Naive thymus-derived CD4-positive, alpha-beta T cell (primary cell): ENCODE measurements around the gene PBX1. TPM values are rescaled to one million over a fixed set of nuclear protein-coding genes. Genes with fewer than 3 reads are reported as not detected.

Experiments used
- ATAC-seq: fragments of 150-1000 bp; cut with Tn5 transposase; 2 replicates; pipeline ENCODE4 v1.10.0; 2021; ENCODE audit warnings: mild to moderate bottlenecking, moderate library complexity
- CTCF ChIA-PET: fragments of 350-600 bp; sonication (Branson Sonifier 250); formaldehyde crosslinking; loops from one replicate; lab custom pipeline; 2021; ENCODE audit warnings: antibody characterized with exemption; lab: Charles Lee
- POLR2A ChIA-PET: fragments of 350-600 bp; sonication (Branson Sonifier 250); formaldehyde crosslinking; loops from one replicate; lab custom pipeline; 2021; ENCODE audit warnings: antibody characterized with exemption, inconsistent platforms; lab: Charles Lee
- DNase-seq, 9 donors: peaks; one replicate each; pipeline versions ENCODE4 v3.0.0 to v3.0.0-alpha.2; 2020 to 2022; ENCODE audit warnings: mixed read lengths in 1 of 9
- H3K27ac ChIP-seq: one replicate; pipeline ENCODE4 v1.7.0; 2013; ENCODE audit warnings: mild to moderate bottlenecking, low read depth, low read length, moderate library complexity
- H3K27me3 ChIP-seq, 2 donors: one replicate each; pipeline ENCODE4 v1.7.0; 2013; ENCODE audit warnings: low read length in 2 of 2, mild to moderate bottlenecking in 2 of 2, moderate library complexity in 2 of 2; ENCODE audit not compliant: control insufficient read depth in 2 of 2, insufficient read depth in 2 of 2
- H3K36me3 ChIP-seq, 3 experiments: 1 replicate in 2 of 3; 2 replicates in 1 of 3; pipeline ENCODE4 v1.7.0; 2013; ENCODE audit warnings: low read length in 3 of 3, mild to moderate bottlenecking in 3 of 3, moderate library complexity in 1 of 3; ENCODE audit not compliant: insufficient read depth in 3 of 3, control insufficient read depth in 2 of 3
- H3K4me1 ChIP-seq, 2 donors: one replicate each; pipeline ENCODE4 v1.7.0; 2013; ENCODE audit warnings: low read length in 2 of 2, mild to moderate bottlenecking in 2 of 2, moderate library complexity in 1 of 2; ENCODE audit not compliant: control insufficient read depth in 2 of 2, insufficient read depth in 2 of 2
- H3K4me3 ChIP-seq: 2 replicates; pipeline ENCODE4 v1.7.0; 2013; ENCODE audit warnings: mild to moderate bottlenecking, low read length
- H3K9me3 ChIP-seq, 3 experiments: 1 replicate in 2 of 3; 2 replicates in 1 of 3; pipeline ENCODE4 v1.7.0; 2013; ENCODE audit warnings: low read length in 3 of 3; ENCODE audit not compliant: control insufficient read depth in 2 of 3
- H3K27ac Mint-ChIP-seq, 9 donors: one replicate each; pipeline ENCODE4 v1.8.0; 2020 to 2022; ENCODE audit warnings: mixed read lengths in 9 of 9, mild to moderate bottlenecking in 8 of 9, moderate library complexity in 5 of 9, inconsistent platforms in 2 of 9
- H3K27me3 Mint-ChIP-seq, 5 donors: one replicate each; pipeline ENCODE4 v1.8.0; 2021 to 2022; ENCODE audit warnings: mixed read lengths in 5 of 5, mild to moderate bottlenecking in 1 of 5
- H3K36me3 Mint-ChIP-seq, 5 donors: one replicate each; pipeline ENCODE4 v1.8.0; 2020 to 2022; ENCODE audit warnings: mixed read lengths in 5 of 5, mild to moderate bottlenecking in 3 of 5, inconsistent platforms in 1 of 5
- H3K4me1 Mint-ChIP-seq, 7 donors: one replicate each; pipeline ENCODE4 v1.8.0; 2020 to 2022; ENCODE audit warnings: mixed read lengths in 7 of 7, mild to moderate bottlenecking in 3 of 7, inconsistent platforms in 1 of 7
- H3K4me3 Mint-ChIP-seq, 10 donors: one replicate each; pipeline ENCODE4 v1.8.0; 2020 to 2022; ENCODE audit warnings: mild to moderate bottlenecking in 10 of 10, mixed read lengths in 10 of 10, moderate library complexity in 6 of 10, inconsistent platforms in 2 of 10
- H3K9me3 Mint-ChIP-seq, 11 donors: one replicate each; pipeline ENCODE4 v1.8.0; 2020 to 2022; ENCODE audit warnings: mixed read lengths in 11 of 11, mild to moderate bottlenecking in 4 of 11, inconsistent platforms in 1 of 11, moderate library complexity in 1 of 11
- intact Hi-C, 2 donors: fragments of 100-400 bp; cut with micrococcal nuclease; formaldehyde crosslinking; loops; one replicate each; pipeline ENCODE4 v1.15.1; 2023
- polyA plus RNA-seq, 2 donors: library from polyadenylated mRNA; unstranded; fragments of 300-500 nt; fragmentation: Illumina TruSeq; gene quantifications; one replicate each; pipeline ENCODE4 v1.2.3, GENCODE V29; 2021
- total RNA-seq, 6 experiments: library from RNA in 5 of 6; stranded (reverse) in 5 of 6; gene quantifications; 1 replicate in 5 of 6; 2 replicates in 1 of 6; pipeline ENCODE4 v1.2.3 and lab custom pipeline; 2021 to 2026

The PBX1 gene
- total RNA-seq = 1 to 10 TPM in 4 of 5 experiments, under 1 TPM in 1; 0.02 to 2.9 (median 2.1) TPM
- under 1 TPM in 1 of 2 donors, not detected in 1; 0.70 TPM for polyA plus RNA-seq
- 1.6 reads per million, percentile 5 among the genes with 10 or more reads in this experiment for total RNA-seq (lab: John Stamatoyannopoulos, UW)

GRCh38 chr1:164558461-164559341 lies at the start of gene PBX1:
TSS of gene PBX1 (plus strand) at chr1:164559184.
- intact Hi-C loops = loop anchor here in 1 of 2 donors (5.0 kb wide), 1 partner anchor 1236 kb away; the partner anchor contains the start of gene NUF2
- CTCF ChIA-PET = no interaction called here
- peak within 1 kb of the TSS in 2 of 9 donors; percentile 42 to 51 for H3K27ac Mint-ChIP-seq

GRCh38 chr1:164510435-164510834 lies 48.5 kb upstream of the PBX1 start:
- no peaks in the 10 kb centered on the region for H3K9me3 ChIP-seq
- intact Hi-C loops = no loop called here
- H3K4me1 ChIP-seq = no peaks in the 10 kb centered on the region
- no peaks in the 10 kb centered on the region for H3K36me3 ChIP-seq
- H3K27ac Mint-ChIP-seq = no peak overlapping the region
- no peak overlapping the region for H3K4me3 ChIP-seq
- H3K36me3 Mint-ChIP-seq = peaks cover 0 to 4% (median 0%) of the 10 kb centered on the region in 5 donors
- H3K27me3 Mint-ChIP-seq = no peaks in the 10 kb centered on the region
- peaks cover 0 to 10% (median 3%) of the 10 kb centered on the region in 11 donors for H3K9me3 Mint-ChIP-seq
- no peak for DNase-seq
- no peak overlapping the region for H3K4me3 Mint-ChIP-seq
- CTCF ChIA-PET = no interaction called here
- POLR2A ChIA-PET = no interaction called here
- ATAC-seq = no peak
- H3K4me1 Mint-ChIP-seq = peaks cover 0 to 1% (median 0%) of the 10 kb centered on the region in 7 donors
- no peak overlapping the region for H3K27ac ChIP-seq
- no peaks in the 10 kb centered on the region for H3K27me3 ChIP-seq

More at GRCh38 chr1:164558461-164559341, at the start of gene PBX1:
- POLR2A ChIA-PET = interaction anchor here (0.6 kb wide), 1 partner anchor 450 kb away, joined by 3 read pairs; no protein-coding TSS in a partner anchor
- Mint-ChIP-seq H3K36me3 (peaks cover 0 to 4% (median 0%) of the 10 kb centered on the region in 5 donors), H3K4me1 (peaks cover 0 to 33% (median 24%) of the 10 kb centered on the region in 7 donors), H3K27me3 (peaks cover 22 to 59% (median 37%) of the 10 kb centered on the region in 5 donors), H3K4me3 (peak within 1 kb of the TSS; percentile 67 to 90 (median 83)), H3K9me3 (peaks cover 0 to 6% (median 0%) of the 10 kb centered on the region in 11 donors)
- Histone ChIP-seq H3K27me3 (no peaks in the 10 kb centered on the region), H3K27ac (peak within 1 kb of the TSS; percentile 14), H3K36me3 (no peaks in the 10 kb centered on the region), H3K4me1 (no peaks in the 10 kb centered on the region), H3K9me3 (no peaks in the 10 kb centered on the region), H3K4me3 (peak within 1 kb of the TSS; percentile 42)
- DNase-seq = peak; percentile 29 to 75 (median 64)
- peak; percentile 98 for ATAC-seq

GRCh38 chr1:164511001-164511705 lies 47.8 kb upstream of the PBX1 start:
- peaks cover 0 to 1% (median 0%) of the 10 kb centered on the region in 7 donors for H3K4me1 Mint-ChIP-seq
- no peaks in the 10 kb centered on the region for H3K27me3 ChIP-seq
- H3K4me3 ChIP-seq = no peak overlapping the region
- ATAC-seq (no peak), DNase-seq (no peak)
- no peak overlapping the region for H3K27ac Mint-ChIP-seq
- CTCF ChIA-PET = no interaction called here
- no peaks in the 10 kb centered on the region for H3K27me3 Mint-ChIP-seq
- H3K27ac ChIP-seq = no peak overlapping the region
- peaks cover 0 to 10% (median 1%) of the 10 kb centered on the region in 11 donors for H3K9me3 Mint-ChIP-seq
- H3K9me3 ChIP-seq = no peaks in the 10 kb centered on the region
- intact Hi-C loops = no loop called here
- peaks cover 0 to 4% (median 0%) of the 10 kb centered on the region in 5 donors for H3K36me3 Mint-ChIP-seq
- H3K4me3 Mint-ChIP-seq = no peak overlapping the region
- no peaks in the 10 kb centered on the region for H3K36me3 ChIP-seq
- H3K4me1 ChIP-seq = no peaks in the 10 kb centered on the region
- POLR2A ChIA-PET = no interaction called here

- Histone ChIP-seq H3K27ac (no peak overlapping the region), H3K4me3 (no peak overlapping the region), H3K9me3 (no peaks in the 10 kb centered on the region), H3K36me3 (no peaks in the 10 kb centered on the region), H3K4me1 (no peaks in the 10 kb centered on the region), H3K27me3 (no peaks in the 10 kb centered on the region)
- no peak for ATAC-seq
- intact Hi-C loops = no loop called here
- Mint-ChIP-seq H3K4me3 (no peak overlapping the region), H3K36me3 (peaks cover 0 to under 1% (median 0%) of the 10 kb centered on the region in 5 donors), H3K27ac (no peak overlapping the region), H3K4me1 (peaks cover 0 to 1% (median 0%) of the 10 kb centered on the region in 7 donors), H3K27me3 (no peaks in the 10 kb centered on the region), H3K9me3 (peaks cover 0 to 5% (median 0%) of the 10 kb centered on the region in 11 donors)
- CTCF ChIA-PET = no interaction called here
- POLR2A ChIA-PET = no interaction called here
- DNase-seq = no peak
Observed at GRCh38 chr1:164515231-164515630, 43.8 kb upstream of the PBX1 start.

- H3K4me3 Mint-ChIP-seq = no peak overlapping the region
Observed at GRCh38 chr1:164515711-164516331, 43.2 kb upstream of the PBX1 start.

GRCh38 chr1:164516591-164516990 lies 42.4 kb upstream of the PBX1 start:
- H3K27me3 Mint-ChIP-seq = no peaks in the 10 kb centered on the region
- H3K36me3 ChIP-seq = no peaks in the 10 kb centered on the region
- H3K4me1 Mint-ChIP-seq = no peaks in the 10 kb centered on the region
- H3K27ac Mint-ChIP-seq = no peak overlapping the region
- DNase-seq (no peak), ATAC-seq (no peak)
- no peaks in the 10 kb centered on the region for H3K9me3 ChIP-seq
- no peaks in the 10 kb centered on the region for H3K27me3 ChIP-seq
- CTCF ChIA-PET = no interaction called here
- no peaks in the 10 kb centered on the region for H3K36me3 Mint-ChIP-seq
- intact Hi-C loops = no loop called here
- H3K4me3 Mint-ChIP-seq = no peak overlapping the region
- H3K4me3 ChIP-seq = no peak overlapping the region
- no peak overlapping the region for H3K27ac ChIP-seq
- POLR2A ChIA-PET = no interaction called here
- H3K9me3 Mint-ChIP-seq = peaks cover 0 to 2% (median 0%) of the 10 kb centered on the region in 11 donors
- H3K4me1 ChIP-seq = no peaks in the 10 kb centered on the region

More at GRCh38 chr1:164515711-164516331, 43.2 kb upstream of the PBX1 start:
- Mint-ChIP-seq H3K27ac (no peak overlapping the region), H3K4me1 (peaks cover 0 to 1% (median 0%) of the 10 kb centered on the region in 7 donors), H3K9me3 (peaks cover 0 to 2% (median 0%) of the 10 kb centered on the region in 11 donors), H3K27me3 (no peaks in the 10 kb centered on the region), H3K36me3 (no peaks in the 10 kb centered on the region)
- no peaks in the 10 kb centered on the region for H3K36me3 ChIP-seq
- no peaks in the 10 kb centered on the region for H3K27me3 ChIP-seq
- intact Hi-C loops = no loop called here
- H3K9me3 ChIP-seq = no peaks in the 10 kb centered on the region
- H3K4me1 ChIP-seq = no peaks in the 10 kb centered on the region
- no peak for DNase-seq
- ATAC-seq = no peak
- POLR2A ChIA-PET = no interaction called here
- H3K27ac ChIP-seq = no peak overlapping the region
- CTCF ChIA-PET = no interaction called here
- H3K4me3 ChIP-seq = no peak overlapping the region
